ENCODE measurements around the gene SH3BGRL2. TPM values are rescaled to one million over a fixed set of nuclear protein-coding genes. Genes with fewer than 3 reads are reported as not detected.

Gene SH3BGRL2
- 9.5 and 11.1 TPM in 2 replicates for total RNA-seq

GRCh38 chr6:79630883-79631692, at the start of gene SH3BGRL2:
Gene SH3BGRL2, plus strand, starts transcription at chr6:79631329. Its CDS starts 133 bp downstream, at chr6:79631462.

Other genes starting within 250 kb of the SH3BGRL2 start
- gene LCA5, start 93.9 kb upstream of the SH3BGRL2 start, total RNA-seq = 1.3 and 2.5 TPM in 2 replicates

Measured in airway epithelial cell (primary cell).